ENCODE measurements around the gene ATF6B.

GRCh38 chr6:32173051-32173727 lies 45.1 kb upstream of the ATF6B start:
- TF ChIP-seq CTCF (IDR thresholded peaks at IDR 0.05) (no peak), POLR2A (IDR thresholded peaks at IDR 0.05) (no peak)

Data from right lobe of liver (tissue), 4 donors.